Naive thymus-derived CD8-positive, alpha-beta T cell (primary cell): ENCODE data around the gene GRM4. TPM values are rescaled to one million over a fixed set of nuclear protein-coding genes. Genes with fewer than 3 reads are reported as not detected.
A peak's percentile ranks its signal among the peaks of the same experiment; 100 is the strongest.

Source experiments
- ATAC-seq, 2 donors: fragments of 150-1000 bp; cut with Tn5 transposase in 1 of 2; sonication (Bioruptor Pico), chemical (Tn5 transposase) in 1 of 2; 1 replicate in 1 of 2; 2 replicates in 1 of 2; pipeline ENCODE4 v1.10.0; 2021; ENCODE audit warnings: mild to moderate bottlenecking in 2 of 2, moderate library complexity in 2 of 2
- POLR2A ChIA-PET: fragments of 350-600 bp; sonication (Branson Sonifier 250); formaldehyde crosslinking; loops from one replicate; lab custom pipeline; 2021; ENCODE audit warnings: antibody characterized with exemption; lab: Charles Lee
- DNase-seq, 10 donors: peaks; one replicate each; pipeline versions ENCODE4 v3.0.0 to v3.0.0-alpha.2; 2020 to 2022
- H3K27ac Mint-ChIP-seq, 10 donors: one replicate each; pipeline ENCODE4 v1.8.0; 2020 to 2022; ENCODE audit warnings: mild to moderate bottlenecking in 10 of 10, mixed read lengths in 10 of 10, moderate library complexity in 4 of 10, inconsistent platforms in 1 of 10
- H3K27me3 Mint-ChIP-seq, 5 donors: one replicate each; pipeline ENCODE4 v1.8.0; 2021 to 2022; ENCODE audit warnings: mixed read lengths in 5 of 5
- H3K36me3 Mint-ChIP-seq, 3 donors: one replicate each; pipeline ENCODE4 v1.8.0; 2020 to 2022; ENCODE audit warnings: mixed read lengths in 3 of 3, mild to moderate bottlenecking in 2 of 3, inconsistent platforms in 1 of 3
- H3K4me1 Mint-ChIP-seq, 4 donors: one replicate each; pipeline ENCODE4 v1.8.0; 2021 to 2022; ENCODE audit warnings: mixed read lengths in 4 of 4
- H3K4me3 Mint-ChIP-seq, 10 donors: one replicate each; pipeline ENCODE4 v1.8.0; 2020 to 2022; ENCODE audit warnings: mild to moderate bottlenecking in 10 of 10, mixed read lengths in 10 of 10, moderate library complexity in 6 of 10, inconsistent platforms in 1 of 10
- H3K9me3 Mint-ChIP-seq, 9 donors: one replicate each; pipeline ENCODE4 v1.8.0; 2020 to 2022; ENCODE audit warnings: mixed read lengths in 9 of 9, mild to moderate bottlenecking in 3 of 9, inconsistent platforms in 1 of 9, moderate library complexity in 1 of 9
- polyA plus RNA-seq, 3 donors: library from polyadenylated mRNA; unstranded; fragments of 300-500 nt; fragmentation: Illumina TruSeq; gene quantifications; one replicate each; pipeline ENCODE4 v1.2.3, GENCODE V29; 2021
- total RNA-seq, 8 experiments: library from RNA in 2 of 8; stranded (reverse) in 2 of 8; gene quantifications; one replicate each; pipeline ENCODE4 v1.2.3 and lab custom pipeline; 2021 to 2026

Gene GRM4
- total and polyA plus RNA-seq, 5 experiments from 2014 or later = not detected

GRCh38 chr6:34110610-34111009, 35.3 kb downstream of the GRM4 start:
- no peaks in the 10 kb centered on the region for H3K36me3 Mint-ChIP-seq
- H3K27me3 Mint-ChIP-seq = peaks cover 13 to 42% (median 22%) of the 10 kb centered on the region in 5 donors
- no peak overlapping the region for H3K27ac Mint-ChIP-seq
- POLR2A ChIA-PET = no interaction called here
- H3K4me3 Mint-ChIP-seq = no peak overlapping the region
- DNase-seq (no peak), ATAC-seq (no peak)
- peaks cover 0 to 3% (median 0%) of the 10 kb centered on the region in 9 donors for H3K9me3 Mint-ChIP-seq
- peaks cover 0 to 3% (median 0%) of the 10 kb centered on the region in 4 donors for H3K4me1 Mint-ChIP-seq

GRCh38 chr6:34108176-34108575, 37.7 kb downstream of the GRM4 start:
- Mint-ChIP-seq H3K27ac (peak overlapping the region in 1 of 10 donors; percentile 18), H3K36me3 (no peaks in the 10 kb centered on the region), H3K4me3 (no peak overlapping the region), H3K9me3 (peaks cover 0 to 3% (median 0%) of the 10 kb centered on the region in 9 donors), H3K27me3 (peaks cover 4 to 25% (median 14%) of the 10 kb centered on the region in 5 donors), H3K4me1 (peaks cover 0 to 2% (median 0%) of the 10 kb centered on the region in 4 donors)
- POLR2A ChIA-PET = no interaction called here
- no peak for DNase-seq
- no peak for ATAC-seq

DNA sequence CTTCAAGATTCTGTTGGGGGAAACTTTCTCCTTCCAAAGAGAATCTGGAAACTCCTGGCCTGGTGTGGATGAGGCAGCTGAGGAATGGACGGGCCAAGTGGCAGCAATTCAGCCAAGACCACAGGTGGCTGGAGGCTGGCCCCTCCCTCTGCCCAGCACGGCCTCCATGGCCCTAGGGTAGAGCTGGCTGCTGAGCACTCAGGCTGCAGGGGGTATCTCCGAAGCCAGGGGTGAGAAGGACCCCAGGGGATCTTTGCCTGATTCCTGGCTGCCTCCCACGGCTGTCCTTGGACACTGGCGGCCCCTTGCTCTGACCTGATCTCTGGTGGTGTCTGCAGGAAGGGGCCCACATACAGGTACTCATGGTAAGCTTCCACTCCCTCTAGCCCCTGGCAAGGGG, 39.0 kb downstream of the GRM4 start:
- Mint-ChIP-seq H3K27me3 (peaks cover 4 to 18% (median 8%) of the 10 kb centered on the region in 5 donors), H3K27ac (no peak overlapping the region), H3K4me3 (no peak overlapping the region), H3K36me3 (no peaks in the 10 kb centered on the region), H3K4me1 (peaks cover 0 to 2% (median 0%) of the 10 kb centered on the region in 4 donors), H3K9me3 (no peaks in the 10 kb centered on the region)
- POLR2A ChIA-PET = no interaction called here
- ATAC-seq (no peak), DNase-seq (no peak)

GRCh38 chr6:34106421-34106820, 39.5 kb downstream of the GRM4 start:
- H3K4me1 Mint-ChIP-seq = peaks cover 0 to 2% (median 0%) of the 10 kb centered on the region in 4 donors
- H3K36me3 Mint-ChIP-seq = no peaks in the 10 kb centered on the region
- POLR2A ChIA-PET = no interaction called here
- H3K27me3 Mint-ChIP-seq = peaks cover 4 to 13% (median 8%) of the 10 kb centered on the region in 5 donors
- no peak overlapping the region for H3K4me3 Mint-ChIP-seq
- ATAC-seq (no peak), DNase-seq (no peak)
- H3K9me3 Mint-ChIP-seq = no peaks in the 10 kb centered on the region
- no peak overlapping the region for H3K27ac Mint-ChIP-seq

- H3K4me3 Mint-ChIP-seq = no peak overlapping the region
- POLR2A ChIA-PET = no interaction called here
- H3K4me1 Mint-ChIP-seq = peaks cover 0 to 6% (median 0%) of the 10 kb centered on the region in 4 donors
- ATAC-seq = no peak
- no peaks in the 10 kb centered on the region for H3K9me3 Mint-ChIP-seq
- H3K27ac Mint-ChIP-seq = no peak overlapping the region
- DNase-seq = no peak
- H3K36me3 Mint-ChIP-seq = no peaks in the 10 kb centered on the region
- H3K27me3 Mint-ChIP-seq = peaks cover 0 to 8% (median 1%) of the 10 kb centered on the region in 5 donors
Measured at GRCh38 chr6:34104628-34105027, 41.3 kb downstream of the GRM4 start.

DNA sequence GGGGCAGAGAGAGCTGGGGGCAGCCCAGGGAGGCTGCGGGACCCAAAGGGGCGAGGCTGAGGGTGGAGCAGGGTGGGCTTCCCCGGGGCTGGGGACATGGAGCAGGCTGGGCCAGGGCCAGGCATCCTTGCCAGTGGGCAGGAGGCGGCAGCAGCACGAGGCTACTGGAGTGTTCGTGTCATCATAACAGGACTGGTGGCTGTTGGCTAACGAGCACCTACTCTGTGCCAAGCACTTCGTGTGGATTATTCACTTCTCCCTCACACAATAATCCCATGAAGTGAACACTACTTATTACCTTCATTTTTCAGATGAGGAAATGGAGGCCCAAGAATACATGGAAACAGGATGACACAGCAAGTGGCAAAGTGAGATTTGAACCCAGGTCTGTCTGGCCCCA, 41.7 kb downstream of the GRM4 start:
- H3K27me3 Mint-ChIP-seq = peaks cover 0 to 8% (median 1%) of the 10 kb centered on the region in 5 donors

DNA sequence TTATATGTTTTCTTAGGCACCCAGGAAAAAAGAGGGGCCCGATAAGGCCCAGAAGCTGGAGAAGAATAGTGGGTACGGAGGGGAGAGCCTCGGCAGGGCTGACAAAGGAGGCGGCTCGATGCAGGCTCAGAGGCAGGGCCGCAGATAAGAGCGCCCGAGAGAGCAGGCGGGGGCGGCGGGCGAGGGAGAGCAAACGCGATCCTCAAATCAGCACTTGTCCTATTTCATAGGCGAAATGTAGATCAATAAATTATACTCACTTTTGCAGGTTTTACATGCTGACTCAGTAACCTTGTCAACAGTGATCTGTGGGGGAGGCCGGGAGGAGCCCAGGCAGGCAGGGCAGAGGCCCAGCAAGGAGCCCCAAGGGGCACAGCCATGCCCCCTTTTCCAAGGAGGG, 42.6 kb downstream of the GRM4 start:
- H3K4me3 Mint-ChIP-seq = no peak overlapping the region
- DNase-seq = no peak
- POLR2A ChIA-PET = no interaction called here
- no peak overlapping the region for H3K27ac Mint-ChIP-seq
- no peak for ATAC-seq
- H3K9me3 Mint-ChIP-seq = no peaks in the 10 kb centered on the region
- H3K36me3 Mint-ChIP-seq = no peaks in the 10 kb centered on the region
- H3K4me1 Mint-ChIP-seq = peaks cover 0 to 6% (median 0%) of the 10 kb centered on the region in 4 donors
- H3K27me3 Mint-ChIP-seq = peaks cover 0 to 8% (median 1%) of the 10 kb centered on the region in 5 donors

More for the DNA sequence above, 41.7 kb downstream of the GRM4 start:
- H3K4me1 Mint-ChIP-seq = peaks cover 0 to 6% (median 0%) of the 10 kb centered on the region in 4 donors
- H3K4me3 Mint-ChIP-seq = no peak overlapping the region
- H3K27ac Mint-ChIP-seq = no peak overlapping the region
- no peaks in the 10 kb centered on the region for H3K9me3 Mint-ChIP-seq
- H3K36me3 Mint-ChIP-seq = no peaks in the 10 kb centered on the region
- DNase-seq (no peak), ATAC-seq (no peak)
- POLR2A ChIA-PET = no interaction called here

DNA sequence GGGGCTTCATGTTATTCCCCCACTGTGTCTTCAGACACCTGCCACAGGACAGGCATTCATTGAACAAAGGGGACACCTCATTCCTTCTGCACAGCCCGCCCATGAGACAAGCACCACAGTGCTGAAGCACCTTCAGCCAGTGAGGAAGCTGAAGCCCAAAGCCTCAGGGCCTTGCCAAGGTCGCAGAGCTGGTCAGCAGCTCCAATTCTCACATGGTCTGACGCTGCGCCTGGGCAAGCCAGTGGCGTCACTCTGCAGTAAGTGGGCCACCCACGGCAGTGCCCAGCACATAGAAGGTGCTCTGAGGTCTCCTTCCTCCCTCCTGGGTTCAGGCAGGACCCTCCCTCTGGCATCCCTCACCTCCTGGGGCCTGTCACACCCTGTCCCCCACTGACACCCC, 43.2 kb downstream of the GRM4 start:
- Mint-ChIP-seq H3K4me3 (no peak overlapping the region), H3K27me3 (peaks cover 0 to 8% (median 3%) of the 10 kb centered on the region in 5 donors), H3K27ac (no peak overlapping the region), H3K4me1 (peaks cover 0 to 6% (median 0%) of the 10 kb centered on the region in 4 donors), H3K9me3 (no peaks in the 10 kb centered on the region), H3K36me3 (no peaks in the 10 kb centered on the region)
- POLR2A ChIA-PET = no interaction called here
- DNase-seq (no peak), ATAC-seq (no peak)

DNA sequence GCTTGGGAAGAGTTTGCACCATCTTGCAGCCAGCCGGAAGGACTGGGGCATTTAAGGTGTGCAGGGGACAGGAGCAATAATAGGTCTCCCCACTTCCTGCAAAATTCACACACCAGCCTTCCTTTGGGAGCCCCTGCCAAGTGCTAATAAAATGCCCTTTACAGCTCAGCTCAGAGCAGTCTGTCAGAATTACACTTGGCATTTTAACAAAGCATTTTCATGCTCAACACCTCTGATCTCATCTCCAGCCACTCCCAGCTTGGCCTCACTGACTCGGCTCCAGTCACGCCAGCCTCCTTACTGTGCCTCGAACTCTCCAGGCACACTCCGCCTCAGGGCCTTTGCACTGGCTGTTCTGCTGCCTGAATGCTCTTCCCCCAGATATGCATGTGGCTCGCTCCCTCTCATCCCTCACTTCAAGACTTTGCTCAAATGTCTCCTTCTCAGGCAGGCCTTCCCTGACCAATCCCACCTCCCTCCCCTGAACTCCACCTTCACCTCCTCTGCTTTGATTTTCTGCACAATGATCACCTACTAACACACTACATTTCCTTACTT, 43.7 kb downstream of the GRM4 start:
- H3K4me3 Mint-ChIP-seq = no peak overlapping the region
- POLR2A ChIA-PET = no interaction called here
- H3K27me3 Mint-ChIP-seq = peaks cover 0 to 8% (median 3%) of the 10 kb centered on the region in 5 donors
- DNase-seq (no peak), ATAC-seq (no peak)
- peaks cover 0 to 5% (median 0%) of the 10 kb centered on the region in 4 donors for H3K4me1 Mint-ChIP-seq
- H3K9me3 Mint-ChIP-seq = no peaks in the 10 kb centered on the region
- H3K36me3 Mint-ChIP-seq = no peaks in the 10 kb centered on the region
- H3K27ac Mint-ChIP-seq = no peak overlapping the region

GRCh38 chr6:34100788-34101187, 45.1 kb downstream of the GRM4 start:
- no peak overlapping the region for H3K27ac Mint-ChIP-seq
- H3K4me1 Mint-ChIP-seq = peaks cover 0 to 6% (median 0%) of the 10 kb centered on the region in 4 donors
- H3K4me3 Mint-ChIP-seq = no peak overlapping the region
- no peak for ATAC-seq
- H3K27me3 Mint-ChIP-seq = peaks cover 4 to 20% (median 14%) of the 10 kb centered on the region in 5 donors
- POLR2A ChIA-PET = no interaction called here
- H3K36me3 Mint-ChIP-seq = no peaks in the 10 kb centered on the region
- no peak for DNase-seq
- no peaks in the 10 kb centered on the region for H3K9me3 Mint-ChIP-seq

- Mint-ChIP-seq H3K27me3 (peaks cover 4 to 29% (median 23%) of the 10 kb centered on the region in 5 donors), H3K27ac (peak overlapping the region in 1 of 10 donors; percentile 66), H3K4me1 (peaks cover 0 to 6% (median 0%) of the 10 kb centered on the region in 4 donors), H3K9me3 (peaks cover 0 to 4% (median 0%) of the 10 kb centered on the region in 9 donors), H3K4me3 (no peak overlapping the region), H3K36me3 (no peaks in the 10 kb centered on the region)
- ATAC-seq (no peak), DNase-seq (no peak)
- POLR2A ChIA-PET = no interaction called here
Measured at GRCh38 chr6:34099878-34100277, 46.0 kb downstream of the GRM4 start.

GRCh38 chr6:34098045-34098936, 47.6 kb downstream of the GRM4 start:
- peaks cover 0 to 8% (median 0%) of the 10 kb centered on the region in 9 donors for H3K9me3 Mint-ChIP-seq
- H3K4me3 Mint-ChIP-seq = no peak overlapping the region
- no peak overlapping the region for H3K27ac Mint-ChIP-seq
- peaks cover 7 to 40% (median 28%) of the 10 kb centered on the region in 5 donors for H3K27me3 Mint-ChIP-seq
- no peaks in the 10 kb centered on the region for H3K36me3 Mint-ChIP-seq
- peaks cover 0 to 6% (median 0%) of the 10 kb centered on the region in 4 donors for H3K4me1 Mint-ChIP-seq
- no peak for ATAC-seq
- POLR2A ChIA-PET = no interaction called here
- no peak for DNase-seq

DNA sequence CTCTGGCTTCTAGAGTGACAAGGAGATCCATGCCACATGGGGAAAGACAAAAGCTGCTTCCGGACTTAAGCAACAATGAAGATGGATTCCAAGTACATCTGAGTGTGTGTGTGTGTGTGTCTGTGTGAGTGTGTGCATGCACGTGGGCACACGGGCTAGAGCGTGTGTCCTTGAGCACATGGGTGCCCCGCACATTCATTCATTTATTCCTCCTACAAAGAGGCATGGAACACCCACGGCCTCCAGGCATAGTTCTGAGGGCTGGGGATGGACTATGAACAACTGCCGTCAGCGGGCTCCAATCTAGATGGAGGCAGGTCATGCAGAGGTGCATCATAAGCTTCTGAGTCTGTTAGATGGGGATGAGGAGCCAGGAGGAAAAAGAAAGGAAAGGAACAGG, 49.1 kb downstream of the GRM4 start:
- no peaks in the 10 kb centered on the region for H3K36me3 Mint-ChIP-seq
- H3K4me3 Mint-ChIP-seq = no peak overlapping the region
- no peak overlapping the region for H3K27ac Mint-ChIP-seq
- no peak for DNase-seq
- H3K27me3 Mint-ChIP-seq = peaks cover 8 to 45% (median 28%) of the 10 kb centered on the region in 5 donors
- H3K4me1 Mint-ChIP-seq = peaks cover 0 to 6% (median 0%) of the 10 kb centered on the region in 4 donors
- POLR2A ChIA-PET = no interaction called here
- peaks cover 0 to 8% (median 0%) of the 10 kb centered on the region in 9 donors for H3K9me3 Mint-ChIP-seq
- ATAC-seq = no peak
